ENCODE results near the gene RAB44.

RAB44 gene

GRCh38 chr6:36737043-36737785 is 39.6 kb downstream of the RAB44 start:
- Histone ChIP-seq H3K27me3 (ENCODE audit: control insufficient read depth in 1 of 2, insufficient read depth in 2 of 2, low read length in 2 of 2) (peaks cover 0 to 2% of the 10 kb centered on the region in 2 donors), H3K9me3 (ENCODE audit: control insufficient read depth in 2 of 2, low read length in 2 of 2) (no peaks in the 10 kb centered on the region), H3K36me3 (ENCODE audit: control insufficient read depth in 2 of 2, insufficient read depth in 2 of 2, low read length in 2 of 2) (no peaks in the 10 kb centered on the region), H3K9ac (ENCODE audit: low read length in 2 of 2) (no peak overlapping the region), H3K27ac (ENCODE audit: low read length) (no peak overlapping the region), H3K4me1 (ENCODE audit: control insufficient read depth, insufficient read depth, low read length) (peaks cover 18% of the 10 kb centered on the region), H3K4me3 (ENCODE audit: low read length in 2 of 2) (no peak overlapping the region)

- Histone ChIP-seq H3K27me3 (ENCODE audit: control insufficient read depth in 1 of 2, insufficient read depth in 2 of 2, low read length in 2 of 2) (peaks cover 0 to 2% of the 10 kb centered on the region in 2 donors), H3K9me3 (ENCODE audit: control insufficient read depth in 2 of 2, low read length in 2 of 2) (no peaks in the 10 kb centered on the region), H3K4me1 (ENCODE audit: control insufficient read depth, insufficient read depth, low read length) (peaks cover 18% of the 10 kb centered on the region), H3K27ac (ENCODE audit: low read length) (no peak overlapping the region), H3K36me3 (ENCODE audit: control insufficient read depth in 2 of 2, insufficient read depth in 2 of 2, low read length in 2 of 2) (no peaks in the 10 kb centered on the region), H3K9ac (ENCODE audit: low read length in 2 of 2) (no peak overlapping the region), H3K4me3 (ENCODE audit: low read length in 2 of 2) (no peak overlapping the region)
Measured at GRCh38 chr6:36738108-36738507, 40.5 kb downstream of the RAB44 start.

GRCh38 chr6:36739947-36740817 is 42.6 kb downstream of the RAB44 start:
- no peak overlapping the region for H3K4me3 ChIP-seq (ENCODE audit: low read length in 2 of 2)
- H3K27ac ChIP-seq (ENCODE audit: low read length) = no peak overlapping the region
- H3K9me3 ChIP-seq (ENCODE audit: control insufficient read depth in 2 of 2, low read length in 2 of 2) = no peaks in the 10 kb centered on the region

GRCh38 chr6:36740818-36741179 is 43.2 kb downstream of the RAB44 start:
- H3K9me3 ChIP-seq (ENCODE audit: control insufficient read depth in 2 of 2, low read length in 2 of 2) = no peaks in the 10 kb centered on the region
- H3K27ac ChIP-seq (ENCODE audit: low read length) = no peak overlapping the region
- no peaks in the 10 kb centered on the region for H3K36me3 ChIP-seq (ENCODE audit: control insufficient read depth in 2 of 2, insufficient read depth in 2 of 2, low read length in 2 of 2)
- peaks cover 2% of the 10 kb centered on the region for H3K4me1 ChIP-seq (ENCODE audit: control insufficient read depth, insufficient read depth, low read length)
- H3K9ac ChIP-seq (ENCODE audit: low read length in 2 of 2) = no peak overlapping the region
- H3K27me3 ChIP-seq (ENCODE audit: control insufficient read depth in 1 of 2, insufficient read depth in 2 of 2, low read length in 2 of 2) = peaks cover 0 to 2% of the 10 kb centered on the region in 2 donors
- no peak overlapping the region for H3K4me3 ChIP-seq (ENCODE audit: low read length in 2 of 2)

More at GRCh38 chr6:36739947-36740817, 42.6 kb downstream of the RAB44 start:
- Histone ChIP-seq H3K36me3 (ENCODE audit: control insufficient read depth in 2 of 2, insufficient read depth in 2 of 2, low read length in 2 of 2) (no peaks in the 10 kb centered on the region), H3K4me1 (ENCODE audit: control insufficient read depth, insufficient read depth, low read length) (peaks cover 8% of the 10 kb centered on the region), H3K9ac (ENCODE audit: low read length in 2 of 2) (no peak overlapping the region), H3K27me3 (ENCODE audit: control insufficient read depth in 1 of 2, insufficient read depth in 2 of 2, low read length in 2 of 2) (peaks cover 0 to 2% of the 10 kb centered on the region in 2 donors)

- Histone ChIP-seq H3K27me3 (ENCODE audit: control insufficient read depth in 1 of 2, insufficient read depth in 2 of 2, low read length in 2 of 2) (peaks cover 0 to 2% of the 10 kb centered on the region in 2 donors), H3K4me1 (ENCODE audit: control insufficient read depth, insufficient read depth, low read length) (no peaks in the 10 kb centered on the region), H3K36me3 (ENCODE audit: control insufficient read depth in 2 of 2, insufficient read depth in 2 of 2, low read length in 2 of 2) (no peaks in the 10 kb centered on the region), H3K4me3 (ENCODE audit: low read length in 2 of 2) (no peak overlapping the region), H3K27ac (ENCODE audit: low read length) (no peak overlapping the region), H3K9ac (ENCODE audit: low read length in 2 of 2) (no peak overlapping the region), H3K9me3 (ENCODE audit: control insufficient read depth in 2 of 2, low read length in 2 of 2) (no peaks in the 10 kb centered on the region)
Measured at GRCh38 chr6:36742146-36742545, 44.5 kb downstream of the RAB44 start.

- H3K4me3 ChIP-seq (ENCODE audit: low read length in 2 of 2) = no peak overlapping the region
- no peaks in the 10 kb centered on the region for H3K4me1 ChIP-seq (ENCODE audit: control insufficient read depth, insufficient read depth, low read length)
- H3K27me3 ChIP-seq (ENCODE audit: control insufficient read depth in 1 of 2, insufficient read depth in 2 of 2, low read length in 2 of 2) = peaks cover 0 to 2% of the 10 kb centered on the region in 2 donors
- H3K36me3 ChIP-seq (ENCODE audit: control insufficient read depth in 2 of 2, insufficient read depth in 2 of 2, low read length in 2 of 2) = no peaks in the 10 kb centered on the region
- H3K27ac ChIP-seq (ENCODE audit: low read length) = no peak overlapping the region
- H3K9ac ChIP-seq (ENCODE audit: low read length in 2 of 2) = no peak overlapping the region
- no peaks in the 10 kb centered on the region for H3K9me3 ChIP-seq (ENCODE audit: control insufficient read depth in 2 of 2, low read length in 2 of 2)
Measured at GRCh38 chr6:36743032-36743431, 45.4 kb downstream of the RAB44 start.

GRCh38 chr6:36743538-36744303 is 46.1 kb downstream of the RAB44 start:
- H3K9me3 ChIP-seq (ENCODE audit: control insufficient read depth in 2 of 2, low read length in 2 of 2) = peaks cover 0 to 6% of the 10 kb centered on the region in 2 donors
- peaks cover 0 to 2% of the 10 kb centered on the region in 2 donors for H3K27me3 ChIP-seq (ENCODE audit: control insufficient read depth in 1 of 2, insufficient read depth in 2 of 2, low read length in 2 of 2)
- H3K36me3 ChIP-seq (ENCODE audit: control insufficient read depth in 2 of 2, insufficient read depth in 2 of 2, low read length in 2 of 2) = no peaks in the 10 kb centered on the region
- H3K4me3 ChIP-seq (ENCODE audit: low read length in 2 of 2) = no peak overlapping the region
- no peak overlapping the region for H3K9ac ChIP-seq (ENCODE audit: low read length in 2 of 2)
- H3K27ac ChIP-seq (ENCODE audit: low read length) = no peak overlapping the region
- no peaks in the 10 kb centered on the region for H3K4me1 ChIP-seq (ENCODE audit: control insufficient read depth, insufficient read depth, low read length)

- no peaks in the 10 kb centered on the region for H3K4me1 ChIP-seq (ENCODE audit: control insufficient read depth, insufficient read depth, low read length)
- H3K27ac ChIP-seq (ENCODE audit: low read length) = no peak overlapping the region
- H3K9ac ChIP-seq (ENCODE audit: low read length in 2 of 2) = no peak overlapping the region
- H3K36me3 ChIP-seq (ENCODE audit: control insufficient read depth in 2 of 2, insufficient read depth in 2 of 2, low read length in 2 of 2) = no peaks in the 10 kb centered on the region
- H3K9me3 ChIP-seq (ENCODE audit: control insufficient read depth in 2 of 2, low read length in 2 of 2) = peaks cover 0 to 10% of the 10 kb centered on the region in 2 donors
- H3K27me3 ChIP-seq (ENCODE audit: control insufficient read depth in 1 of 2, insufficient read depth in 2 of 2, low read length in 2 of 2) = peaks cover 0 to 2% of the 10 kb centered on the region in 2 donors
- no peak overlapping the region for H3K4me3 ChIP-seq (ENCODE audit: low read length in 2 of 2)
Measured at GRCh38 chr6:36744304-36744673, 46.7 kb downstream of the RAB44 start.

- H3K9ac ChIP-seq (ENCODE audit: low read length in 2 of 2) = no peak overlapping the region
- H3K4me1 ChIP-seq (ENCODE audit: control insufficient read depth, insufficient read depth, low read length) = no peaks in the 10 kb centered on the region
- no peaks in the 10 kb centered on the region for H3K36me3 ChIP-seq (ENCODE audit: control insufficient read depth in 2 of 2, insufficient read depth in 2 of 2, low read length in 2 of 2)
- no peak overlapping the region for H3K27ac ChIP-seq (ENCODE audit: low read length)
- H3K4me3 ChIP-seq (ENCODE audit: low read length in 2 of 2) = no peak overlapping the region
- H3K27me3 ChIP-seq (ENCODE audit: control insufficient read depth in 1 of 2, insufficient read depth in 2 of 2, low read length in 2 of 2) = peaks cover 0 to 2% of the 10 kb centered on the region in 2 donors
- H3K9me3 ChIP-seq (ENCODE audit: control insufficient read depth in 2 of 2, low read length in 2 of 2) = peaks cover 6 to 17% of the 10 kb centered on the region in 2 donors
Measured at GRCh38 chr6:36745283-36745682, 47.7 kb downstream of the RAB44 start.

- Histone ChIP-seq H3K27ac (ENCODE audit: low read length) (no peak overlapping the region), H3K36me3 (ENCODE audit: control insufficient read depth in 2 of 2, insufficient read depth in 2 of 2, low read length in 2 of 2) (no peaks in the 10 kb centered on the region), H3K4me3 (ENCODE audit: low read length in 2 of 2) (no peak overlapping the region), H3K27me3 (ENCODE audit: control insufficient read depth in 1 of 2, insufficient read depth in 2 of 2, low read length in 2 of 2) (peaks cover 0 to 2% of the 10 kb centered on the region in 2 donors), H3K9ac (ENCODE audit: low read length in 2 of 2) (no peak overlapping the region), H3K4me1 (ENCODE audit: control insufficient read depth, insufficient read depth, low read length) (no peaks in the 10 kb centered on the region), H3K9me3 (ENCODE audit: control insufficient read depth in 2 of 2, low read length in 2 of 2) (peaks cover 6 to 22% of the 10 kb centered on the region in 2 donors)
Measured at GRCh38 chr6:36745836-36746235, 48.2 kb downstream of the RAB44 start.
